ENCODE results near the gene KEL.

KEL gene

GRCh38 chr7:142896741-142897379, 65.3 kb downstream of the KEL start:
- DNase-seq: no peak

- no peak for DNase-seq
Observed at GRCh38 chr7:142896151-142896550, 66.0 kb downstream of the KEL start.

- no peak for DNase-seq
Observed at GRCh38 chr7:142894985-142895593, 67.1 kb downstream of the KEL start.

- DNase-seq: no peak
Observed at GRCh38 chr7:142894112-142894984, 67.8 kb downstream of the KEL start.

- DNase-seq: no peak
Observed at GRCh38 chr7:142892951-142893350, 69.2 kb downstream of the KEL start.

DNA sequence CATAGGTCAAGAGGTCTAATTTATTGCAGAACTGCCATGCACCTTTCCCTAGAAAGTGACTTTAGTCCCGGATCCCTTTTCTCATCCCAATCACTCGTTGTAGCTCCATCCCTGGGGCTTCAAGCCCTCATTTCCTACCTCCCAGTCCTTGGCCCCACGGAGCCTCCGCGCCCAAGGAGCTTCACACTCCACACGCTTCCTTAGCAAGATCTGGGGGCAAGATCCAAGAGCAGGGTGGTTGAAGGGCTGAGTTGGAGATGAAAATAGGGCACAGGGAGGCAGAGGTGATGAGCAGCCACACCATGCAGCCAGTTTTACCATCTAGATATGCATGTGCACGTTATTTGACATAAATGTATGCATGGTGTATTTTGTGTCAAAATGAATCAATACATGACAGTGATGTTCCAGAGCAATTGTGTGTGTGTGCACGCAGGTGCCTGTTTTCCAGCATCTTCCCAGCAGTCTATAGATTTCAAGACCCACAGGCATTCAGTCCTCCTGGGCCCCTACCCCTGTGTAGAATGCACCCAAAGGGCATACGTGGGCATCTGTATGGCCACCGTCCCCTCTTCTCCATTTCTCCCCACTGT, 70.6 kb downstream of the KEL start:
- DNase-seq: no peak
